VCaP (cell line): ENCODE measurements around the gene RAB20.
"Not testable (repeated sequence)": the region's sequence is repeated elsewhere in the genome, so short reads cannot be mapped to it uniquely, and the experiment has no call there.

Source experiments
- H3K27ac ChIP-seq: fragments of 450-650 bp; 2 replicates; pipeline ENCODE4 v1.5.1; 2017
- CTCF ChIP-seq: fragments of 450-650 bp; conservative IDR thresholded peaks from 2 replicates; pipeline ENCODE4 v1.5.1; 2017; ENCODE audit warnings: mild to moderate bottlenecking, moderate library complexity

RAB20 gene

GRCh38 chr13:110561344-110562035, at the start of gene RAB20:
TSS of gene RAB20 (minus strand) at chr13:110561722. CDS start at chr13:110561519, 203 bp downstream.
- TF ChIP-seq CTCF = peak; percentile 1; the same call in 1 of the 2 replicates
- peak within 1 kb of the TSS; percentile 99 for H3K27ac ChIP-seq

- no peak overlapping the region for H3K27ac ChIP-seq
- TF ChIP-seq CTCF = no peak
Measured at GRCh38 chr13:110610955-110611595, 49.6 kb upstream of the RAB20 start.

GRCh38 chr13:110607675-110608224, 46.2 kb upstream of the RAB20 start:
- no peak overlapping the region for H3K27ac ChIP-seq
- TF ChIP-seq CTCF = no peak

DNA sequence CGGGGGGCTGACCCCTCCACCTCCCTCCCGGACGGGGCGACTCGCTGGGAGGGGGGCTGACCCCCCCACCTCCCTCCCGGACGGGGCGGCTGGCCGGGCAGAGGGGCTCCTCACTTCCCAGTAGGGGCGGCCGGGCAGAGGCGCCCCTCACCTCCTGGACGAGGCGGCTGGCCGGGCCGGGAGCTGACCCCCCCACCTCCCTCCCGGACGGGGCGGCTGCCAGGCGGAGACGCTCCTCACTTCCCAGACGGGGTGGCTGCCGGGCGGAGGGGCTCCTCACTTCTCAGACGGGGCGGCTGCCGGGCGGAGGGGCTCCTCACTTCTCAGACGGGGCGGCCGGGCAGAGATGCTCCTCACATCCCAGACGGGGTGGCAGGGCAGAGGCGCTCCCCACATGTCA, 44.8 kb upstream of the RAB20 start:
- H3K27ac ChIP-seq = not testable (repeated sequence)

GRCh38 chr13:110605132-110605531, 43.6 kb upstream of the RAB20 start:
- H3K27ac ChIP-seq = no peak overlapping the region
- no peak for TF ChIP-seq CTCF

GRCh38 chr13:110600980-110601379, 39.5 kb upstream of the RAB20 start:
- peak overlapping the region; percentile 78; the same call in 1 of the 2 replicates for H3K27ac ChIP-seq
- no peak for TF ChIP-seq CTCF

DNA sequence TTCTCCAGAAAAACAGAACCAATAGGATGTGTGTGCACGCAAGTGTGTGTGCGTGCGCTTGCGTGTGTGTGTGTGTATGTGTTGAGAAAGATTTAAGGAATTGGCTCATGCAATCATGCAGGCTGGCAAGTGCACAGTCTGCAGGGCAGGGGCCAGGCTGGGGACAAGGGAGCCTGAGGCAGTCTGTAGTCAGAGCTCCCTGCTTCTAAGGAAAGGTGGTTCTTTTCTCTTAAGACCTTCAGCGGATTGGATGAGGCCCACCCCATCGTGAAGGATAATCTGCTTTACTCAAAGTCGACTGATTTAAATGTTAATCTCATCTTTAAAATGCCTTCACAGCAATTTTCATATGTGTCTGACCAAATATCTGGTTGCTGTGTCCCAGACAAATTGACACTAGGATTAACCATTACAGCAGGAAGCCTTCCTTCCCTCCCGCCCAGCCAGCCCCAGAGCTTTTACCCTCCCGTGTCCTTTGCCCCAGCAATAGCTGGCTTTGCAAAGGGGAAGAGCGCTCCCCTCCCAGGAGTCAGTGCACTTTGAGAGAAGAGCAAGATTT, 38.8 kb upstream of the RAB20 start:
- no peak for TF ChIP-seq CTCF

More for the DNA sequence above, 38.8 kb upstream of the RAB20 start:
- peak overlapping the region; percentile 78 for H3K27ac ChIP-seq
